Measurements from ENCODE around the gene TNNI3K.

The TNNI3K gene

GRCh38 chr1:74235153-74235552 lies at the start of gene TNNI3K:
TSS of gene TNNI3K (plus strand) at chr1:74235387. CDS start at chr1:74235452, 65 bp downstream.
- Histone ChIP-seq H3K4me1 (ENCODE audit: control insufficient read depth in 1 of 2, insufficient read depth in 2 of 2, low read length in 2 of 2) (no peaks in the 10 kb centered on the region), H3K27me3 (ENCODE audit: low read depth, low read length) (no peaks in the 10 kb centered on the region), H3K9me3 (ENCODE audit: control insufficient read depth in 1 of 2, low read length in 2 of 2) (no peaks in the 10 kb centered on the region), H3K36me3 (ENCODE audit: control insufficient read depth in 1 of 2, insufficient read depth in 2 of 2, low read length in 2 of 2) (no peaks in the 10 kb centered on the region), H3K27ac (ENCODE audit: low read length) (no peak within 1 kb of the TSS), H3K4me3 (ENCODE audit: low read depth in 1 of 2, low read length in 2 of 2) (no peak within 1 kb of the TSS)

GRCh38 chr1:74193908-74194307 lies 41.3 kb upstream of the TNNI3K start:
- peaks cover 0 to 2% of the 10 kb centered on the region in 2 donors for H3K4me1 ChIP-seq (ENCODE audit: control insufficient read depth in 1 of 2, insufficient read depth in 2 of 2, low read length in 2 of 2)
- H3K27ac ChIP-seq (ENCODE audit: low read length): no peak overlapping the region
- H3K4me3 ChIP-seq (ENCODE audit: low read depth in 1 of 2, low read length in 2 of 2): no peak overlapping the region
- H3K9me3 ChIP-seq (ENCODE audit: control insufficient read depth in 1 of 2, low read length in 2 of 2): no peaks in the 10 kb centered on the region
- H3K36me3 ChIP-seq (ENCODE audit: control insufficient read depth in 1 of 2, insufficient read depth in 2 of 2, low read length in 2 of 2): no peaks in the 10 kb centered on the region
- no peaks in the 10 kb centered on the region for H3K27me3 ChIP-seq (ENCODE audit: low read depth, low read length)

DNA sequence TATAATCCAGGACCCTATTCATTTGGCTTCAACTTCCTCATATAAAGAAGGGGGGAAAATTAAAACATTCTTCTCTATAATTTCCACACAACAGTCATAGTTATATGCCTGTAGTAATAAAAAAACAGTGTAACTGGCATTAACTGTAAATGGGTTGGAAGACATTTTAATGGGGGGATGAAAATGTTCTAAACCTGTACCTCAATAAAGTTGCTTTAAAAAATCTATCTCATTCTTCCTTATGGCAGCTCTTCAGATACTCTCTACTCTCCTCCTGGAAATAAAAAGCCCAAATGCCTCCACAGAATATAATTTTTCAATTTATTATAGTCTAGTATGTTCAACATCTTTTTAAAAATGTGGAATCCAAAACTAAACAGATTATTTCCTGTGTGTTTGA lies 39.8 kb upstream of the TNNI3K start:
- Histone ChIP-seq H3K4me1 (ENCODE audit: control insufficient read depth in 1 of 2, insufficient read depth in 2 of 2, low read length in 2 of 2) (peaks cover 0 to 10% of the 10 kb centered on the region in 2 donors), H3K27me3 (ENCODE audit: low read depth, low read length) (no peaks in the 10 kb centered on the region), H3K27ac (ENCODE audit: low read length) (no peak overlapping the region), H3K36me3 (ENCODE audit: control insufficient read depth in 1 of 2, insufficient read depth in 2 of 2, low read length in 2 of 2) (no peaks in the 10 kb centered on the region), H3K9me3 (ENCODE audit: control insufficient read depth in 1 of 2, low read length in 2 of 2) (no peaks in the 10 kb centered on the region), H3K4me3 (ENCODE audit: low read depth in 1 of 2, low read length in 2 of 2) (no peak overlapping the region)

- H3K36me3 ChIP-seq (ENCODE audit: control insufficient read depth in 1 of 2, insufficient read depth in 2 of 2, low read length in 2 of 2): peaks cover 7 to 9% of the 10 kb centered on the region in 2 donors
- H3K27ac ChIP-seq (ENCODE audit: low read length): peak overlapping the region; percentile 97
- H3K4me3 ChIP-seq (ENCODE audit: low read depth in 1 of 2, low read length in 2 of 2): peak overlapping the region; percentile 79 to 98
- peaks cover 0 to 10% of the 10 kb centered on the region in 2 donors for H3K4me1 ChIP-seq (ENCODE audit: control insufficient read depth in 1 of 2, insufficient read depth in 2 of 2, low read length in 2 of 2)
- H3K27me3 ChIP-seq (ENCODE audit: low read depth, low read length): no peaks in the 10 kb centered on the region
- no peaks in the 10 kb centered on the region for H3K9me3 ChIP-seq (ENCODE audit: control insufficient read depth in 1 of 2, low read length in 2 of 2)
Measured at GRCh38 chr1:74197255-74197654, 37.9 kb upstream of the TNNI3K start.

DNA sequence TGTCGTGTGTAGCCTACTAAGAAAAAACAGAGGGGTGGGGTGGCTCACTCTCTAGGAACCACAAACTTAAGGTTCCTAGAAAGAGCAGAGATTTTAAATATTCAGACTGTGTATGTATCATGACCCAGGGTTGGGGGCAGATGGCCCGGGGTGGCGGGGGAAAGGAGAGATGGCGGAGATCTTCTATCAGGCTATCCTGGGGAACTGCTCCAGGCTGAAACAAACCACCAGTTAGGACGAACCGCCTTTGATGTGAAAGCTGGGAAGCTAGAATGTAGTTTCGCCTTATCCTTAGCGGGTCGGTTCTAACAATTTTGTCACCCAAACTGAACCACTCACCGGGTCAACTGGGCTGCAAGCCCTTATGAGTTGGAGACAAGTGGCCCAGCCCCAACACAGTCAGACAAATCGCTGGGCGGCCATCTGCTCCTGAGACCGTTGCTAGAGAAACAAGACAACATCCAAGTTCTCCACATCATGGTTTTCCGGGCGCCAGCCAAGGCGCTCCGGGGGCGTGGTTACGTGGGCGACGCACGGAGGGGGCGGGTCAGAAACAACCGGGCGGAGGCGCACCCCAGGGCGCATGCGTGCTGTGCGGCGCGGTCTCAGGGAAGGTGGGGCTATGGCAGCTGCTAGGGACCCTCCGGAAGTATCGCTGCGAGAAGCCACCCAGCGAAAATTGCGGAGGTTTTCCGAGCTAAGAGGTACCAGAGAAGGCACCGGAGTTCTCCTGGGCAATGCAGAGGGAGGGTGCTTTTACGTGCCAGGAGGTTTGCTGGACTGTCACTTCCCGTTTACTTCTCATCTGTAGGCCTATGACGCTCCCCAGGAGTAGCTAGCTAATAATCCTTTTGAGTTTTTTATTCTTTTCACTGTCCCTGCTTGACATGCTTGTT lies 37.3 kb upstream of the TNNI3K start, which contains the start of the genes FPGT and LRRIQ3:
TSS of gene FPGT (plus strand) at position 586 of the 896 bp plus-strand sequence. CDS start at position 623, 37 bp downstream.
TSS of gene LRRIQ3 (minus strand) at position 520 of the 896 bp plus-strand sequence. CDS start 14,492 bp downstream, outside the sequence.
- Histone ChIP-seq H3K4me1 (ENCODE audit: control insufficient read depth in 1 of 2, insufficient read depth in 2 of 2, low read length in 2 of 2) (peaks cover 0 to 10% of the 10 kb centered on the region in 2 donors), H3K9me3 (ENCODE audit: control insufficient read depth in 1 of 2, low read length in 2 of 2) (no peaks in the 10 kb centered on the region), H3K27me3 (ENCODE audit: low read depth, low read length) (no peaks in the 10 kb centered on the region), H3K4me3 (ENCODE audit: low read depth in 1 of 2, low read length in 2 of 2) (peak within 1 kb of the TSS; percentile 79 to 98), H3K36me3 (ENCODE audit: control insufficient read depth in 1 of 2, insufficient read depth in 2 of 2, low read length in 2 of 2) (peaks cover 7 to 9% of the 10 kb centered on the region in 2 donors), H3K27ac (ENCODE audit: low read length) (peak within 1 kb of the TSS; percentile 97)

DNA sequence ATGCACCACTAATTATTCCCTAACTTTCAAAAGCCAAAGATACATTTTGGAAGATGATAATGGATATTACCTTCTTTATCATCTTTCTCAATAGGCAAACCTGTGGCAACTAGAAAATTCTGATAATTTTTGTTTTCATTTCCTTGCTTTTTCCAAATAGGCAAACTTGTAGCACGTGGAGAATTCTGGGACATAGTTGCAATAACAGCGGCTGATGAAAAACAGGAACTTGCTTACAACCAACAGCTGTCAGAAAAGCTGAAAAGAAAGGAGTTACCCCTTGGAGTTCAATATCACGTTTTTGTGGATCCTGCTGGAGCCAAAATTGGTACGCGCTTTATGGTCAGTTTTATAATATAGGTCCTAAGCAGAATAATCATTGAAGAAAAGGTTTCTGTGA lies 35.7 kb upstream of the TNNI3K start:
- Histone ChIP-seq H3K4me1 (ENCODE audit: control insufficient read depth in 1 of 2, insufficient read depth in 2 of 2, low read length in 2 of 2) (peaks cover 0 to 10% of the 10 kb centered on the region in 2 donors), H3K36me3 (ENCODE audit: control insufficient read depth in 1 of 2, insufficient read depth in 2 of 2, low read length in 2 of 2) (peaks cover 7 to 12% of the 10 kb centered on the region in 2 donors), H3K27me3 (ENCODE audit: low read depth, low read length) (no peaks in the 10 kb centered on the region), H3K9me3 (ENCODE audit: control insufficient read depth in 1 of 2, low read length in 2 of 2) (no peaks in the 10 kb centered on the region), H3K27ac (ENCODE audit: low read length) (no peak overlapping the region), H3K4me3 (ENCODE audit: low read depth in 1 of 2, low read length in 2 of 2) (peak overlapping the region; percentile 79 to 98)

DNA sequence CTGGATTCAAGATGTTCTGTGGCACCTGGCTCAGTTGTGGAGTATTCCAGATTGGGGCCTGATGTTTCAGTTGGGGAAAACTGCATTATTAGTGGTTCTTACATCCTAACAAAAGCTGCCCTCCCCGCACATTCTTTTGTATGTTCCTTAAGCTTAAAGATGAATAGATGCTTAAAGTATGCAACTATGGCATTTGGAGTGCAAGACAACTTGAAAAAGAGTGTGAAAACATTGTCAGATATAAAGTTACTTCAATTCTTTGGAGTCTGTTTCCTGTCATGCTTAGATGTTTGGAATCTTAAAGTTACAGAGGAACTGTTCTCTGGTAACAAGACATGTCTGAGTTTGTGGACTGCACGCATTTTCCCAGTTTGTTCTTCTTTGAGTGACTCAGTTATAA lies 29.9 kb upstream of the TNNI3K start:
- Histone ChIP-seq H3K9me3 (ENCODE audit: control insufficient read depth in 1 of 2, low read length in 2 of 2) (no peaks in the 10 kb centered on the region), H3K4me1 (ENCODE audit: control insufficient read depth in 1 of 2, insufficient read depth in 2 of 2, low read length in 2 of 2) (no peaks in the 10 kb centered on the region), H3K4me3 (ENCODE audit: low read depth in 1 of 2, low read length in 2 of 2) (no peak overlapping the region), H3K36me3 (ENCODE audit: control insufficient read depth in 1 of 2, insufficient read depth in 2 of 2, low read length in 2 of 2) (peaks cover 14 to 21% of the 10 kb centered on the region in 2 donors), H3K27ac (ENCODE audit: low read length) (no peak overlapping the region), H3K27me3 (ENCODE audit: low read depth, low read length) (no peaks in the 10 kb centered on the region)

- Histone ChIP-seq H3K27me3 (ENCODE audit: low read depth, low read length) (no peaks in the 10 kb centered on the region), H3K4me1 (ENCODE audit: control insufficient read depth in 1 of 2, insufficient read depth in 2 of 2, low read length in 2 of 2) (no peaks in the 10 kb centered on the region), H3K9me3 (ENCODE audit: control insufficient read depth in 1 of 2, low read length in 2 of 2) (no peaks in the 10 kb centered on the region), H3K27ac (ENCODE audit: low read length) (no peak overlapping the region), H3K4me3 (ENCODE audit: low read depth in 1 of 2, low read length in 2 of 2) (no peak overlapping the region), H3K36me3 (ENCODE audit: control insufficient read depth in 1 of 2, insufficient read depth in 2 of 2, low read length in 2 of 2) (no peaks in the 10 kb centered on the region)
Measured at GRCh38 chr1:74215229-74215628, 20.0 kb upstream of the TNNI3K start.

GRCh38 chr1:74222701-74223100 lies 12.5 kb upstream of the TNNI3K start:
- no peaks in the 10 kb centered on the region for H3K9me3 ChIP-seq (ENCODE audit: control insufficient read depth in 1 of 2, low read length in 2 of 2)
- H3K4me1 ChIP-seq (ENCODE audit: control insufficient read depth in 1 of 2, insufficient read depth in 2 of 2, low read length in 2 of 2): no peaks in the 10 kb centered on the region
- no peak overlapping the region for H3K27ac ChIP-seq (ENCODE audit: low read length)
- no peaks in the 10 kb centered on the region for H3K27me3 ChIP-seq (ENCODE audit: low read depth, low read length)
- peaks cover 0 to 6% of the 10 kb centered on the region in 2 donors for H3K36me3 ChIP-seq (ENCODE audit: control insufficient read depth in 1 of 2, insufficient read depth in 2 of 2, low read length in 2 of 2)
- H3K4me3 ChIP-seq (ENCODE audit: low read depth in 1 of 2, low read length in 2 of 2): no peak overlapping the region

- no peak overlapping the region for H3K4me3 ChIP-seq (ENCODE audit: low read depth in 1 of 2, low read length in 2 of 2)
- no peaks in the 10 kb centered on the region for H3K27me3 ChIP-seq (ENCODE audit: low read depth, low read length)
- no peaks in the 10 kb centered on the region for H3K9me3 ChIP-seq (ENCODE audit: control insufficient read depth in 1 of 2, low read length in 2 of 2)
- H3K4me1 ChIP-seq (ENCODE audit: control insufficient read depth in 1 of 2, insufficient read depth in 2 of 2, low read length in 2 of 2): no peaks in the 10 kb centered on the region
- H3K36me3 ChIP-seq (ENCODE audit: control insufficient read depth in 1 of 2, insufficient read depth in 2 of 2, low read length in 2 of 2): peaks cover 0 to 6% of the 10 kb centered on the region in 2 donors
- H3K27ac ChIP-seq (ENCODE audit: low read length): no peak overlapping the region
Measured at GRCh38 chr1:74223453-74223852, 11.7 kb upstream of the TNNI3K start.

DNA sequence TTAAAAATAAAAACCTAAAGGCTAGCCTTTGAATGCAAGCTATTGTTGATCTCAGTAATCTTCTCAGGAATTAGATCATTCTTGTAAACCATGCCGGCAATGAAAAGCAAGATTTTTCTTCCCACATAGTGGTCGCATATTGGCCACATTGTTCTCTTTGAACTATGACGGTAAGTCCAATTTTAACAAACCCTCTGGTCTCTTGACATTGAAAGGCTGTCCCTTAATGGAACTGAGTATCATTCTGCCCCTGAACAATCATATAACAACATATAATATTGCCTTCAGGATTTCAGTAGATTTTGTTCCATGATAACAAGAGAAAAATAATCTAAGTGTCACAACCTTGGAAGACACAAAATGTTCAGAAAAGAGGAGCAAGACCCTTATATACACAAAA lies 1.3 kb downstream of the TNNI3K start:
- Histone ChIP-seq H3K9me3 (ENCODE audit: control insufficient read depth in 1 of 2, low read length in 2 of 2) (no peaks in the 10 kb centered on the region), H3K36me3 (ENCODE audit: control insufficient read depth in 1 of 2, insufficient read depth in 2 of 2, low read length in 2 of 2) (no peaks in the 10 kb centered on the region), H3K4me1 (ENCODE audit: control insufficient read depth in 1 of 2, insufficient read depth in 2 of 2, low read length in 2 of 2) (no peaks in the 10 kb centered on the region), H3K27me3 (ENCODE audit: low read depth, low read length) (no peaks in the 10 kb centered on the region), H3K4me3 (ENCODE audit: low read depth in 1 of 2, low read length in 2 of 2) (no peak overlapping the region), H3K27ac (ENCODE audit: low read length) (no peak overlapping the region)

Measured in muscle layer of duodenum (tissue), 2 donors.